HG03039 (cell line): ENCODE measurements around the gene P2RY2.
"Not testable (repeated sequence)": the region's sequence is repeated elsewhere in the genome, so short reads cannot be mapped to it uniquely, and the experiment has no call there.

Source experiments
- ATAC-seq: cut with Tn5 transposase; IDR thresholded peaks from one replicate; pipeline ENCODE4 v1.9.1; 2021; ENCODE audit warnings: mild to moderate bottlenecking, moderate library complexity; ENCODE audit not compliant: unreplicated experiment

The P2RY2 gene

DNA sequence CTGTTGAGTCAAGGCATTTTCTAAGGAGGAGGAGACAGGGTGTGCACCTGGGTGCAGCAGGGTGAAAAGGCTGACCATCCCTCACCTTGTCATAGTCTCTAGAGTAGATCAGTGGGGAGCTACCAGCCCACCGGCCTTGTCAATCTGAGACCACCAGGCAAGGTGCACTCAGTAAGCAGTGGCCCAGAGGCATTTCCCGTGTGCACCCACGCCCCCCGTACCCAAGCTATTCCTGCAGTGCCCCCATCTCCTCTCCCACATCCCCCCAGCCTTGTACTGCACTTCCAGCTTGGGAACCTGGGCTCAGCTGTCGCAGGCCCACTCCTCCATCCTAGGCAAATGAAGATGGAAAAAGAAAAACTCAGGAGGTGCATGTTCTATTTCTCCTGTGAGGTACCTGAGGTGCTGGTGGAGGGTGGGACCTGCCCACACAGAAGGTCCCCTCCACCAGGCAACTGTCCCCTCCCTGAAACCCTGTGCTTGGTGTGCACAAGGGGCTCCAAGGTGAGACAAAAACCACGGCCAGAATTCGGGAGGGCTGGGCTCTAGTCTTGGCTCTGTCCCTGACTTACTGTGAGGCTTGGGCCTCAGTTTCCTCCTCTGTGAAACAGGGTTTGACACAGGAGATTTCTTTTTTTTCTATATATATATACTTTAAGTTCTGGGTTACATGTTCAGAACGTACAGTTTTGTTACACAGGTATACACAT lies 8.4 kb downstream of the P2RY2 start:
- no peak for ATAC-seq

DNA sequence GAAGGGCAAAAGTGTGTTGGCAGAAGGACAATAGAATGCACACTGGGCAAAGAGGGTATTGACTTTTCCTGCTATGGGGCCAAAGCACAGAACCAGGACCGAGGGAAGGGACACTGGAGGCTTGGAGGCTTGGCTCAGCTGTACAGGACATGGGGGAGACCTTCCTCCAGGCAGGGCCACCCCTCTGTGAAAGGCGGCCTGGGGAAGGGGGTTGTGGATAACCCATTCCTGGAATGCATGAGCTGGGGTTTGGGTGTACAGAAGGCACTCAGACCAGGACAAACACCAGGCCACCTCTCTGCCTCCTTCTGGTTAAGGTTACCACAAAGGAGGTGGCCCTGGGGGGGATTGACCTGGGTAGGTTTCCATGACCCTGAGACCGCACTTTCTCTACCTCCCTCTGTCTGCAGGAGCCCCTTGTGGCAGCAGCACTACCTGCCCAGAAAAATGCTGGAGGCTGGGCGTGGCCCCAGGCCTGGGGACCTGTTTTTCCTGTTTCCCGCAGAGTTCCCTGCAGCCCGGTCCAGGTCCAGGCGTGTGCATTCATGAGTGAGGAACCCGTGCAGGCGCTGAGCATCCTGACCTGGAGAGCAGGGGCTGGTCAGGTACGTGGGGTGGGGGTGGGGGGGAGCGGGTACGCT lies 9.6 kb downstream of the P2RY2 start:
- ATAC-seq, result no peak

DNA sequence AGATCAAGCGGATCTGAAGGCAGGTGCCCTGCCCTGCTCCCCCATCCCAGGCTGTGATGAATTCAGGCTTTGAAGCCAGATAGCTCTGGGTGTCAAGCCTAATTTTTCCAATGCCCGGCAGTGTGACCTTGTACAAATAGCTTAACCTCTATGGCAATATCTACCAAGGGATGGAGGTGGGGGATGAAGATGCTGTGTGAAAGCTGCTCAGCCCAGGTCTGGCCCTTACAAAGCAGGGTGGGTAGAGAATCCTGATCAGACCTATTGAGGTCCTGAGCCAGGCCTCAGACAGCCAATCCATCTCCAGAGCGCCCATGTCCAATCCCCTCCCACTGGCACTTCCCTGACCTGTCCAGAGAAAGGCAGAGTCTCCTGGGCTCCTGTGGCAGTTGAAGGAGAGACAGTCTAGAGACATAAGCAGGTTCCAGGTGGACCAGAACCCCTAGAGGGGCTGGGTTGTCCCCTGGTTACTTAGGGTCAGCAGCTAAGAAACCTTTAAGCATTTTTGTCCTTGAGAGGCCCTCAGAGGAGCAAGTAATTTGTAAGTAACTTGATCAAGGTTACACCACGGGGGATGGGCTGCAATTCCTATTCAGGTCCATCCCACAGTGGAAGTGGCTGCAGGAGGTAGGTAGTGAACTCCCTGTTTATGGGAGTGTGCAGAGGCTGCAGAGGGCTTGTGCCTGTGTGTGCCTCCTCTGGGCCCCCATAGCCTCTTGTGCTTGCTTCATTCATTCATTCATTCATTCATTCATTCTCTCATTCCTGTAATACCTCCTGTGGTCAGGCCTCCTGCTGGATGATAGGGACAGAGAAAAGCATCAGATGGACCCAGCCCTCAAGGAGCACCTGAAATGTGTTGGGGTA lies 10.4 kb downstream of the P2RY2 start:
- no peak for ATAC-seq

DNA sequence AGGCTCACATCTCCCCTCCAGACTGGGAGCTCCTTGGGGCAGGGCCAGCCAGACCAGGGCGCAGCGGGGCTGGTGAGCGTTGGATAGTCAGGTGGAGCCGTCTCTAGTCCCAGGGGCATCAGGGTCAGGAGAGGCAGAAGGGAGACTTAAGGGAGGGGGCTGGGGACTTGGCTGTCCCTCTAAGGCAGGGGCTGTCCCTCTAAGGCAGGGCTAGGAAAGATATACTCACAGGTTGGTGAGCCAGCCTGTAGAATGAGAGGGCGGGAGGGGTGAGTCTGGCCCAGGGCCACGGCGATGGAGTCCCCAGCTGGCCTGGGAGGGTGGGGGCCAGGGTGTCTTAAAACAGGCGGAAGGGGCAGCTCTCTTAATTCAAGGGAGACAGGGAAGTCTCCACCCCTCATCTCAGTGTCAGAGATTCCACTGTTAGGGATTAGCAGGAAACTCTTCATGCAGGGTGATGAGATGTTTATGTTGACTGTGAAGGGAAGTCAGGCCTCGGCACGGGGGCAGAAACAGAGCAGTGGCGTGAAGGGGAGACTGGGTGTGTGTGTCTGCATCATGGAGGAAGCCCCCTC lies 11.3 kb downstream of the P2RY2 start:
- no peak for ATAC-seq

DNA sequence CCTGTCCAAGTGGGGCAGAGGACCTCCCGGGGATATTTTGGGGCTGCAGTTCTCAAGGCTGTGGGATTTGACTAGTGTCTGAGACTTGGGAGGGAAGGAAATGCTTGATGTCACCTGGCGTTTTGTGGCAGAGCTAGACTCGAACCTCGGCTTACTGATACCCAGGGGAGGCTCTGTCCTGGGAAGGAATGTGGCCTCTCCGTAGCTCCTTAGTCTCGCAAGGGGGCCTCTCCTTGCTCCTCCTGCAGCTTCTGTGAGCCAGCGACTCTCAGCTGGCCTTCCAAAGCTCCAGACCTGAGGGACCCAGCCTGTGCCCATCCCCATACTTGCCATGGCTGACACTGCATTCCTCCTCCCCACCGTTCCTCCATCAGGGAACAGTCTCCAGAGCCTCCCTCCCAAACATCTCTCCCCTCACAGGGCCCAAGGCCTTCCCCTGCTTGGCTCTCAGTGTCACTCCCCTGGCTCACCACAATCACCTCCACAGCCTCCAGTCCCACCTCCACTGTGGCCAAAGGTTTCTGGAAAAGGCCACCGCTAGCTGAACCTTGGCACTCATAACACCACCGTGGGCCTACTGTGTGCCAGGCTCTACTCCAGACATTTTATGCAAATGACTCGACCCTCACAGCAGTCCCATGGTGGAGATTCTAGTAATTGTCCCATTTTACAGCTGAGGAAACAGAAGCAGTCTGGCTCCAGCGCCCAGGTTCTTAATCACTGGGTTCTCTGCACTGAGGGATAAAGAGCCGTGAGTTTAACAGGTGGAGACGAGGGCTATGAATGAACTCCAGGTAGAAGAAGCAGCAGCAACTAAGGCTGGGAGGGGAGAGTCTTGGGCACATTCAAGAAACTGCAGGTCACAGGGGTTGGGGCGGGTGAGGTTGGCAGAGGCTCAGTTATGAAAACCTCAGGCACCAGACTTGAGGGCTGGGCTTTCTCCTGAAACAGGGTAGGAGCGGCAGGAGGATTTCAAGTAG lies 12.1 kb downstream of the P2RY2 start:
- ATAC-seq, result no peak

DNA sequence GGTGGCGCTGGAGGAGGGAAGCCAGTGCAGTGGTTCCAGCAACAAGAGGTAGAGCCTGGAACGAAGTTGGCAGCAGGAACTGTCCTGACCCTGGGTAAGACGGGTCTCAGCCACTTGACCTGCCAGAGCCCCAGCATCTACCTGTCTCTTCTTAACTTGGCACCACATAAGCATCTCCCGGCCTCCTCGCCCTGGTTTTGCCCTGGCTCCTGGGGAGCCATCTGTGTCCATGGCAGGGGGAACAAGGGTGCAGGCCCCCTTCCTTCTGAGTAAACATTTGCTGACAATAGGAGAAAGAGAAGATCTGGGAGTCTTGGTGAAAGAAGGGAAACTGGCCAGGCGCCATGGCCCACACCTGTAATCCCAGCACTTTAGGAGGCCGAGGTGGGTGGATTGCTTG lies 12.8 kb downstream of the P2RY2 start:
- no peak for ATAC-seq

DNA sequence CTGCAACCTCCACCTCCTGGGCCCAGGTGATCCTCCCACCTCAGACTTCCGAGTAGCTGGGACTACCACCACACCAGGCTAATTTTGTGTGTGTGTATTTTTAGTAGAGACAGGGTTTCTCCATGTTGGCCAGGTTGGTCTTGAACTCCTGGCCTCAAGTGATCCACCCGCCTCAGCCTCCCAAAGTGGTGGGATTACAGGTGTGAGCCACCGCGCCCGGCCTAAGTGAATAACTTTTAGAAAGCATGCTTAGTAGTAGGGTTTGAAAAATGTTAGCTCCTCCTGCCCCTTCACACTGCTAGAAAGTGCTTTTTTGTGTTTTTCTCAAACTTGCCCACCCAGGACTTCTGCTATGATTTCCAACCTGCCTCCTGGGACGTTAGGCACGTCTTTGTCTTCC lies 14.4 kb downstream of the P2RY2 start:
- ATAC-seq, result not testable (repeated sequence)

DNA sequence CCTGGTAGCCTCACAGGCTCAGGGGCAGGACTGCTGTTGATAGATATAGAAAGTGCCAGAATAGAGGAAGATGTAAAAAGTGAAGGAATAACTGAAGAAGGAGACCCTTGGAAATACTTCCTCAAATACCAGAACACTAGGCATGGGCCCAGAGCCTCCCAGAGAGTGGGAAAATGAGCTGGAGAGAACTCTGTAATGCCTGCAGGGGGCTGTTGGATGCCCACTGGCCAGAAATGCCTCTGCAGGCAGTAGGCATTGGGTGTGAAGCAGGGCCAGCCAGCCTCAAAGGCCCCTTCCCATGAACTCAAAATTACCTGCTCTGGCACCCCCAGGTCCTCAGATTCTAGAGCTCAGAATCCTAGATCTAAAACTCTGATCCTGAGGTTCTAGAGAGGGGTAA lies 15.1 kb downstream of the P2RY2 start:
- no peak for ATAC-seq

DNA sequence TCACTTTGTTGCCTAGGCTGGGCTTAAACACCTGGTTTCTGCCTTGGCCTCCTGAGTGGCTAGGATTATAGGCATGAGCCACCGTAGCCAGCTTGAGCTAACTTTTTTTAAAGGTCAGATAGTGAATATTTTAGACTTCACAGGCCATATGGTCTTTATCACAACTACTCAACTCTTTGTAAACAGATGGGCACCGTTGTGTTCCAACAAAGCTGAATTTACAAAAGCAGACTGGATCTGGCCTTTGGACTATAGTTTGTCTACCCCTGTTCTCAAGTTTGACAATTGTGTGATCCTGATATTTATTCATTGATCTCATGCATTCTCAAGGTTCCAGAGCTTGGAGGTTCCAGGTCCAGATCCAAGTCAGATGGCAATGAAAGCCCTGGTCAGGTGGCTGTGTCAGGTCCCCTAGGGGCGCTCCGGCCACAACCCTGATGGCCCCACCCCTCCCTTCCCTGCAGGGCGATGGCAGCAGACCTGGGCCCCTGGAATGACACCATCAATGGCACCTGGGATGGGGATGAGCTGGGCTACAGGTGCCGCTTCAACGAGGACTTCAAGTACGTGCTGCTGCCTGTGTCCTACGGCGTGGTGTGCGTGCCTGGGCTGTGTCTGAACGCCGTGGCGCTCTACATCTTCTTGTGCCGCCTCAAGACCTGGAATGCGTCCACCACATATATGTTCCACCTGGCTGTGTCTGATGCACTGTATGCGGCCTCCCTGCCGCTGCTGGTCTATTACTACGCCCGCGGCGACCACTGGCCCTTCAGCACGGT lies 15.8 kb downstream of the P2RY2 start:
- no peak for ATAC-seq

DNA sequence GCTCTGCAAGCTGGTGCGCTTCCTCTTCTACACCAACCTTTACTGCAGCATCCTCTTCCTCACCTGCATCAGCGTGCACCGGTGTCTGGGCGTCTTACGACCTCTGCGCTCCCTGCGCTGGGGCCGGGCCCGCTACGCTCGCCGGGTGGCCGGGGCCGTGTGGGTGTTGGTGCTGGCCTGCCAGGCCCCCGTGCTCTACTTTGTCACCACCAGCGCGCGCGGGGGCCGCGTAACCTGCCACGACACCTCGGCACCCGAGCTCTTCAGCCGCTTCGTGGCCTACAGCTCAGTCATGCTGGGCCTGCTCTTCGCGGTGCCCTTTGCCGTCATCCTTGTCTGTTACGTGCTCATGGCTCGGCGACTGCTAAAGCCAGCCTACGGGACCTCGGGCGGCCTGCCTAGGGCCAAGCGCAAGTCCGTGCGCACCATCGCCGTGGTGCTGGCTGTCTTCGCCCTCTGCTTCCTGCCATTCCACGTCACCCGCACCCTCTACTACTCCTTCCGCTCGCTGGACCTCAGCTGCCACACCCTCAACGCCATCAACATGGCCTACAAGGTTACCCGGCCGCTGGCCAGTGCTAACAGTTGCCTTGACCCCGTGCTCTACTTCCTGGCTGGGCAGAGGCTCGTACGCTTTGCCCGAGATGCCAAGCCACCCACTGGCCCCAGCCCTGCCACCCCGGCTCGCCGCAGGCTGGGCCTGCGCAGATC lies 16.5 kb downstream of the P2RY2 start:
- no peak for ATAC-seq

DNA sequence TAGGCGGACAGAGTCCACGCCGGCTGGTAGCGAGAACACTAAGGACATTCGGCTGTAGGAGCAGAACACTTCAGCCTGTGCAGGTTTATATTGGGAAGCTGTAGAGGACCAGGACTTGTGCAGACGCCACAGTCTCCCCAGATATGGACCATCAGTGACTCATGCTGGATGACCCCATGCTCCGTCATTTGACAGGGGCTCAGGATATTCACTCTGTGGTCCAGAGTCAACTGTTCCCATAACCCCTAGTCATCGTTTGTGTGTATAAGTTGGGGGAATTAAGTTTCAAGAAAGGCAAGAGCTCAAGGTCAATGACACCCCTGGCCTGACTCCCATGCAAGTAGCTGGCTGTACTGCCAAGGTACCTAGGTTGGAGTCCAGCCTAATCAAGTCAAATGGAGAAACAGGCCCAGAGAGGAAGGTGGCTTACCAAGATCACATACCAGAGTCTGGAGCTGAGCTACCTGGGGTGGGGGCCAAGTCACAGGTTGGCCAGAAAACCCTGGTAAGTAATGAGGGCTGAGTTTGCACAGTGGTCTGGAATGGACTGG lies 17.2 kb downstream of the P2RY2 start:
- ATAC-seq, result no peak

DNA sequence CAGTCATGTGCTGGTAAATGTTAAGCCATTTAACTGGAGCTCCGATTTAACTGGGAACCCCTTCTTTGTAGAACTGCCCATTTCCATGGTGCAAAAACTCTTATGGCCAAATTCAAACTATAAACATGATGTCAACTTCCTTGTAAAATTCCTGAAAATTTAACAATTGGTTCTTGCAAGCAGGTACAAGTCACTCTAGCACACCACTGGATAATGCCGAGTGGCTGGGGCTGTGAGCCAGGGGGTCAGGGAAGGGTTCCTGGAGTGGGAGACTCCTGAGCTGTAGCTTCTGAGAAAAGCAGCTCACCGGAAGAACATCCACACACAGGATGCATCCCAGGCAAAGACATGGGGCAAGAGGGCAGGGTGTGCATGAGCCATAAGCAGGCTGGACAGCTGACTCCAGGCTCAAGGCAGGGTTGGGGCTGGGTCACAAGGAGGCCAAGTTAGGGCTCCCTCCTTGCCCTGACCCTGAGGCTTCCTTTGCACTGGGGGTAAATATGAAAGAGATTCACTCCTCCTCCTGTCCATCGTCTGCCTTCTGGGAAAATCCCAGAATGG lies 18.2 kb downstream of the P2RY2 start:
- ATAC-seq, result no peak

DNA sequence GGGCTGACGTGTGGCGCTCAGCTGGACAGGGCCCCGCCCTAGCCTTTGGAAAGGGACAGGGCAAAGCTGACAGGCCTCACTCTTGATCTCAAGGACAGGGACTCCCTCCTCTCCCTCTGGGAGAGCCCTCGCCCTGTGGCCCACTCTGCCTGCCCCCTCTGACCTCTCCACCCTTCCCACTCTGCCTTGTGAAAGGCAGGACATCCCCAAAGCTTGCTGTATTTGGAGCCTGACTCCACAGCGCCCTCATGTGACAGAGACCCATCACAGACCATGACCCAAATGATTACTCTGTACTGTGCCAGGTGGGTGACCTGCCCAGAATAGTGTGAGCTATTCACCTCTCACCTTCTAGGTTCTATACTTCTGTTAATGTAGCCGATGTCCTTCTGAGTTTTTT lies 18.8 kb downstream of the P2RY2 start:
- ATAC-seq, result no peak

DNA sequence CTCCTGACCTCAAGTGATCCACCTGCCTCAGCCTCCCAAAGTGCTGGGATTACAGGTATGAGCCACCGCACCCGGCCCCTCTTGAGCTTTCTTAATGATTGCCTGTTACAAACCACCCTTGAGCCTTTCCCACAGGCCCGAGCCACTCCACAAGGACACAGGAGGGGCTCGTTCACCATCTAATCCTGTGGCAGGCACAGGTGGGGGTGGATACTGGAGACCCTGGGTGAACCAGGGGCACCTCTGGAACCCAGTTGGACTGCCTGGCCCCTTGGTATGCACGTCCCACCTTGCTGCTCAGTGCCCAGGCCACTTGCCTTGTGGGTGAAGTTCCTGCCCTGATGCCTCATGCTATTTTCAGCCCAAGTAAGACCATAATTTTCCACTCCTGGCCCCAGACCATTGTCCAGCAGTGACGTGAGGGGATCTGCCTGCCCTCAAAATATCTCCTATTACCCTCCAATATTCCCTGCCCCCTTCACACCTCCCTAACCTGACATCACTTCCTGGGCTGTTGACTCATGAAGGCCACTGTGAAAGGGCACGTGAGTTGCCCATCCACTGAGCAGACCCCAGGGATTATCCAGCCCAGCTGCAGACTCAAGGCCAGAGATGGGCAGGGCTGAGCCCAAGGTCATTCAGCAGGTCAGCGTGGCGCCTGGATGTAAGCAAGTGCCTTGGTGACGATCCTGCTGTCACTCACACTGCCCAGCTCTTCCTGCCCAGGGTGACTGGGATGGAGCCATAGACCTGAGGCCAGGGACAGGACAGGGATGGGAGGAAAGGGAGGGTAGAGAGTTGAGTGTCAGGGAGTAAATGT lies 19.6 kb downstream of the P2RY2 start:
- no peak for ATAC-seq

DNA sequence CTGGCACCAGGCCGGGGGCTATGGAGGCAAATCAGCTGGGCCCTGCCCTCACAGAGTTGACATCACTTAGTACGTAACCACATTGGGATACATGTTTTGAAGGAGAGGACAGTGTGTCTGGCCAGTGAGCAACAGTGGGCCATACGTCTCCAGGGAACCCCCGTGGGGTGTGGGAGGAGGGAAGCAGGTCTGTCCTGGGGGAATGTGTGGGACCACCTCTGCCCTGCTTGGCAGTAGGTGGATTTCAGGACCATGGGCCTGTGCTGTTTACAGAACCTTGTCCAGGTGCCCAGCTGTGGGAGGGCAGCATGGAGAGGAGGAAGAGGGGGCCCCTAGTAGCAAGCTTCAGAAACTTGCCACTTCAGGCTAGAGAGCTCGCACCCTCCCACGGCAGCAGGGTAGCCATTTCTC lies 21.0 kb downstream of the P2RY2 start:
- ATAC-seq, result no peak

DNA sequence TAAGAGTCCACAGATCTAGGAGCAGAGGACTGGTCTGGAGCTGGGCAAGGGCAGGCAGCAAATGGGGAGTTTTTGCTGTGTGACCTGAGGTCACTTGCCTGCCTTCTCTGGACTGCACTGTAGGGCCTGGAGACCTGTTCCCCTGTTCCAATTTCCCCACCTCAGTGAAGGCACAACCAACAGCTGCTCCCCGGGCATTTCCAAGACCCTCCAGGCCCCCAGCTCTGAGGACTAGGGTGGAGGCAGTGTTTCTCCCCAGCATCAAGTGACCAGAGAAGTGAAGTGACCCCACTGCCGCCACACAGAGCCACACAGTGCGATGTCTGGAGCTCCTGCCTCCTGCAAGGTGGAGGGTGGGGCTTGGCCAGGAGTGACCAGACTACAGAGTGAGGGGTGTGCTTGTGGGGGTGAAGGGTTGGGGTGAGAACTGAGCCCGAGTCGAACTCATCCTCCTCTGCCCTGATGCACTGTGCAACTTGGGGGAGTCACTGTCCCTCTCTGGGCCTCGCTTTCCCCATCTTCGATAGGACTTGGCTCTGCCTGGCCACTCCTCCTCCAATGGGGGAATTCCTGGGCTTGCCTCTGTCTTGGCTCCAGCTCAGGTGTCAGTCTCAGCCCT lies 21.6 kb downstream of the P2RY2 start:
- ATAC-seq, result no peak

DNA sequence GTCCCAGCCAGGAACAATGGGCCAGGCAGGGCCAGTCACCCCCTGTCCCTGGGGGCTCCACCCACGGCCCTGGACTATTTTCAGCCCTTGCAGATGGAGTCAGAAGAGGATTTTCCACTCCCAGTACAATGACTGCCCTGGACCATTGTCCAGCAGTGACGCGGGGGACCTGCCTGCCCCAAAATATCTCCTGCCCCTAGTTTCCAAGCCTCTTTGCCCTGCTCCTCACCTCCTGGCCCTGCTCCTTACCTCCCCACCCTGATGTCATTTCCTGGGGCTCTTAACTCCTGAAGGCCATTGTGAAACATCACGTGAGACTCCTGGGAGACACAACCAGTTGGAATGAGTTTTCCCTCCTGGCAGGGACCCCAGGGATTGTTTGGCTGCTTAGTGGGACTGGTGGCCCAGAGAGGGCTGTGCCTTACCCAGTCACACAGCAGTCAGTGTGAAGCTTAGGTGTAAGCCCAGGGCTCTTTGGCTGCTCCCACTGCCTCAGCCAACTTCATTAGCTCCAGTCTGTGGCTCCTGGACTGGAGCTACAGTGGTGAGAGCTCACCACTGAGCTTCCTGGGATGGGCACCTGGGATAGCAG lies 22.2 kb downstream of the P2RY2 start:
- no peak for ATAC-seq
